PC-9 (cell line): ENCODE measurements around the gene TMEM270.

Source experiments
- EZH2 ChIP-seq: fragments of 200-600 bp; sonication (generic); IDR thresholded peaks from 2 replicates; pipeline ENCODE4 v1.8.0; 2017; ENCODE audit warnings: antibody characterized with exemption, low read depth
- TF ChIP-seq, protein P1 (sequence below): fragments of 200-600 bp; sonication (generic); conservative IDR thresholded peaks from 2 replicates; pipeline ENCODE4 v1.6.1; 2017; ENCODE audit warnings: mixed run types, antibody characterized with exemption, mild to moderate bottlenecking, moderate library complexity

DNA sequence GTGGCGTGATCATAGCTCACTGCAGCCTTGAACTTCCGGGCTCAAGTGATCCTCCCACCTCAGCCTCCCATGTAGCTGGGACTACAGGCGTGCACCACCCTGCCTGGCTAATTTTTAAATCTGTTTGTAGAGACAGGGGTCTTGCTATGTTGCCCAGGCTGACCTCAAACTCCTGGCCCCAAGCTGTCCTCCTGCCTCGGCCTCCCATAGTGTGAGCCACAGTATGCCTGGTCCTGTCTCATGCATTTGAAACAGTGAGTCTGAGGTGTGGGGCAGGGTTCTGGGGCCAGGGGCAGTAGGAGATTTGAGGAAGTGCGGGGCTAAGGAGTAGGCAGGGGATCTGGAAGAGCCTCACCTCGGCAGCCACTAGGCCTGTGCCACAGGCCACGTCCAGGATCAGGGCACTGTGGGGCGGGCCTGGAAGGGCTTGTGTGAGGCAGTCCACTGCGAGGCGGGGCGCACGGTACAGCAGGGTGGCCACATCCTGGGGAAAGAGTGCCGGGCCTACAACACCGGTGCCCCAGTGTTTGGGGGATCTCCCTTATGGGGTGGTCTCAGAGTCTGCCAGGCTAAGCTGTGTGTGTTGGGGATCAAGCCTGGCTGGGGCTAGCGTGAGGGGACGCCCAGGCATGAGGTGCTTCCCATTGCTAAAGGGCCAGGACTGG lies 20.1 kb upstream of the TMEM270 start:
- TF ChIP-seq, protein P1, sequence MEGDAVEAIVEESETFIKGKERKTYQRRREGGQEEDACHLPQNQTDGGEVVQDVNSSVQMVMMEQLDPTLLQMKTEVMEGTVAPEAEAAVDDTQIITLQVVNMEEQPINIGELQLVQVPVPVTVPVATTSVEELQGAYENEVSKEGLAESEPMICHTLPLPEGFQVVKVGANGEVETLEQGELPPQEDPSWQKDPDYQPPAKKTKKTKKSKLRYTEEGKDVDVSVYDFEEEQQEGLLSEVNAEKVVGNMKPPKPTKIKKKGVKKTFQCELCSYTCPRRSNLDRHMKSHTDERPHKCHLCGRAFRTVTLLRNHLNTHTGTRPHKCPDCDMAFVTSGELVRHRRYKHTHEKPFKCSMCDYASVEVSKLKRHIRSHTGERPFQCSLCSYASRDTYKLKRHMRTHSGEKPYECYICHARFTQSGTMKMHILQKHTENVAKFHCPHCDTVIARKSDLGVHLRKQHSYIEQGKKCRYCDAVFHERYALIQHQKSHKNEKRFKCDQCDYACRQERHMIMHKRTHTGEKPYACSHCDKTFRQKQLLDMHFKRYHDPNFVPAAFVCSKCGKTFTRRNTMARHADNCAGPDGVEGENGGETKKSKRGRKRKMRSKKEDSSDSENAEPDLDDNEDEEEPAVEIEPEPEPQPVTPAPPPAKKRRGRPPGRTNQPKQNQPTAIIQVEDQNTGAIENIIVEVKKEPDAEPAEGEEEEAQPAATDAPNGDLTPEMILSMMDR: no peak
- TF ChIP-seq EZH2: no peak
